HG03571 (cell line): Measurements from ENCODE around the gene PAX1.

Experiments used
- ATAC-seq: cut with Tn5 transposase; IDR thresholded peaks from one replicate; pipeline ENCODE4 v1.9.1; 2021; ENCODE audit not compliant: unreplicated experiment

Gene PAX1

DNA sequence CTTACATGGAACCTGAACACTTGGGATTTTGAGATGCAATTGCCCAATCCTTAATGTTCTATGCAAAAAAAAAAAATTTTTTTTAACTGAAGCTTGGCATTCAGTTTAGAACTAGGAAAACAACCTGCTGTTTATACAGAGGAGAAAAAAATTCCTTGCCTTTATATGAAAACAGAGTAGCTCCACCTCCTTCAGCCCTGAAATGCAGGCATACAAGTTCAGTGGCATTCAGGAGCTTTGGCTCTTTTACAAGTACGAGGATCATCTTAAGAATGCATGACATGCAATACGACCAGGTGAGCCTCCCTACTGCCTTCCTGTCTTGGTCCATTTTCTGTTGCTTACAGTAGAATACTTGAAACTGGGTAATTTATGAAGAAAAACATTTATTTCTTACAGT lies 20.4 kb downstream of the PAX1 start:
- ATAC-seq = no peak

DNA sequence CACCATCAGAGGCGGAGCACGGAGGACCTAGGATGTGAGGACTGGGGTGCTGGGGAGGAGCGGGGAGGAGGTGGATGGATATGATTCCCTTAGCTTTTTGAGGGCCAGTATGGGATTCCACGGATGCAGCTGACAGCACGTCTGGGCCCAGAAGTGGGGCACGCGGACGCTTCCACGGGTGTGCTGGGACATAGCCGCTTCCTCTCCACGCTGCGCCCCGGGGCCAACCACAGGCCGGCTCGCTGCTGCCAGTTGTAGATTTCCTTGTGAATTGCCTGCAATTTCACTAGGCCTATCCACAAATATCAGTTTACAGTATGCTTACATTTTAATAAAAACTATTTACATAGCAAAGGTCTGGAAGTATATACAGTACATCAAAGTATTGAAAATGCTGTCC lies 23.9 kb downstream of the PAX1 start:
- no peak for ATAC-seq

- no peak for ATAC-seq
These were observed 33.7 kb downstream of the PAX1 start for GRCh38 chr20:21739161-21739560.

GRCh38 chr20:21739682-21740081 lies 34.2 kb downstream of the PAX1 start:
- ATAC-seq = no peak

- ATAC-seq = no peak
These were observed 35.8 kb downstream of the PAX1 start for GRCh38 chr20:21741266-21741665.

- no peak for ATAC-seq
These were observed 57.2 kb downstream of the PAX1 start for GRCh38 chr20:21762646-21763045.

DNA sequence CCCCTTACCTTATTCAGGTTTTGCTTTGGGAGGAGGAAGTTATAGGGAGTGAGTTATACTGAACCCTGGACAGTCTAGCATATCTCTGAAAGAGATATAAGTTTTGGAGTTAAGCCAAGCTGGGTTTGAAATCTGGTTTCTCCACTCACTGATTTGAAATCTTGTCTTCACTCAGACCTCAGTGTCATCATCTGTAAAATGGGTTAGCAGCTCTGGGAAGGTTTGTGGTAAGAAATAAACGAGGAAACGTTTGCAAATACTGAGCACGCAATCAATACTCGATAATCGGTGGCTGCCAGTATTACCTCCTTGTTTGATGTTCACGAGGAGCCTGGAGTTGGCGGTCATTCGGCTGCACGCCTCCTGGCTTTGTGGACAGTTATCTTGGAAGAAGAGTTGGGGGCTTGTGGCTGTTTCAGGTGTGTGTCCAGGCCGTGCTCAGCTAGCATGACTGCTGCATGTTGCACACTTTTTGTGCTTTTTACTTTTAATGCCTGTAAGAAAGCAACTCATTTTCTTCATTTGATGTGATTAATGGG lies 61.8 kb downstream of the PAX1 start:
- ATAC-seq = no peak

DNA sequence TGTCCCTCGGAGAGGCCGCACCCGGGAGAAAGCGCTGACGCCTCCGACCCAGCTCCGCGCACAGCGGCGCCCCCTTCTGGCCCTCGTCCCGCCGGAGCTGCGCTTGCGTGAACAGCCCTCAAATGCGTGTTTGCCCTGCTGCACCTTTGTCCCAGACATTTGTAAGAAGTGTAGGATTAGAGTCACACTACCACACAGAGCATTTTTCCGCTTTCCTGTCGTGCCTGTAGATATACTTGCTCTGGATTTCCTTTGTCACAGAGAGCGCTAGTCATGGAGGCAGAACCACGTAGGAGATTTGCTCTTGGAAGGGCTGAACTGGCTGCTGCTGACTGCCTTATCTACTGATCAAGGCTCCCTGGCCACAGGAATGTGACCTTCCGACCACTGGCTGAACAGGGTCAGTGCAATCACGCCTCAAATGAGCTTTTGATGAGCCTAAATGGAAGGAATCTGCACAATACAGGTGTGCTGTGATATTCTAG lies 62.3 kb downstream of the PAX1 start:
- ATAC-seq = no peak
